ENCODE results near the gene NDUFB10. TPM values are rescaled to one million over a fixed set of nuclear protein-coding genes. Genes with fewer than 3 reads are reported as not detected.

The NDUFB10 gene
- total and polyA plus RNA-seq, 2 experiments from 2014 or later: 291 to 518 TPM

- no peak overlapping the region for H3K4me3 ChIP-seq
- no peak overlapping the region for H3K27ac ChIP-seq
- DNase-seq (ENCODE audit: low read depth in 1 of 2, low spot score in 1 of 2): no peak
- no peaks in the 10 kb centered on the region for H3K9me3 ChIP-seq (ENCODE audit: low read depth)
- no peaks in the 10 kb centered on the region for H3K4me1 ChIP-seq (ENCODE audit: low read depth)
- H3K27me3 ChIP-seq: no peaks in the 10 kb centered on the region
- H3K36me3 ChIP-seq: peaks cover 39% of the 10 kb centered on the region
- TF ChIP-seq, protein P1, sequence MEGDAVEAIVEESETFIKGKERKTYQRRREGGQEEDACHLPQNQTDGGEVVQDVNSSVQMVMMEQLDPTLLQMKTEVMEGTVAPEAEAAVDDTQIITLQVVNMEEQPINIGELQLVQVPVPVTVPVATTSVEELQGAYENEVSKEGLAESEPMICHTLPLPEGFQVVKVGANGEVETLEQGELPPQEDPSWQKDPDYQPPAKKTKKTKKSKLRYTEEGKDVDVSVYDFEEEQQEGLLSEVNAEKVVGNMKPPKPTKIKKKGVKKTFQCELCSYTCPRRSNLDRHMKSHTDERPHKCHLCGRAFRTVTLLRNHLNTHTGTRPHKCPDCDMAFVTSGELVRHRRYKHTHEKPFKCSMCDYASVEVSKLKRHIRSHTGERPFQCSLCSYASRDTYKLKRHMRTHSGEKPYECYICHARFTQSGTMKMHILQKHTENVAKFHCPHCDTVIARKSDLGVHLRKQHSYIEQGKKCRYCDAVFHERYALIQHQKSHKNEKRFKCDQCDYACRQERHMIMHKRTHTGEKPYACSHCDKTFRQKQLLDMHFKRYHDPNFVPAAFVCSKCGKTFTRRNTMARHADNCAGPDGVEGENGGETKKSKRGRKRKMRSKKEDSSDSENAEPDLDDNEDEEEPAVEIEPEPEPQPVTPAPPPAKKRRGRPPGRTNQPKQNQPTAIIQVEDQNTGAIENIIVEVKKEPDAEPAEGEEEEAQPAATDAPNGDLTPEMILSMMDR (IDR thresholded peaks at IDR 0.05; ENCODE audit: low read depth, low read length): no peak
Observed at GRCh38 chr16:1998360-1998835, 39.1 kb downstream of the NDUFB10 start.

- no peak overlapping the region for H3K27ac ChIP-seq
- no peaks in the 10 kb centered on the region for H3K9me3 ChIP-seq (ENCODE audit: low read depth)
- no peak for DNase-seq (ENCODE audit: low read depth in 1 of 2, low spot score in 1 of 2)
- peaks cover 39% of the 10 kb centered on the region for H3K36me3 ChIP-seq
- TF ChIP-seq, protein P1 (IDR thresholded peaks at IDR 0.05; ENCODE audit: low read depth, low read length): no peak
- H3K4me3 ChIP-seq: no peak overlapping the region
- no peaks in the 10 kb centered on the region for H3K27me3 ChIP-seq
- H3K4me1 ChIP-seq (ENCODE audit: low read depth): peaks cover 2% of the 10 kb centered on the region
Observed at GRCh38 chr16:1998852-1999801, 39.8 kb downstream of the NDUFB10 start.

- Histone ChIP-seq H3K27me3 (no peaks in the 10 kb centered on the region), H3K27ac (no peak overlapping the region), H3K9me3 (ENCODE audit: low read depth) (no peaks in the 10 kb centered on the region), H3K36me3 (peaks cover 39% of the 10 kb centered on the region), H3K4me1 (ENCODE audit: low read depth) (peaks cover 10% of the 10 kb centered on the region), H3K4me3 (no peak overlapping the region)
- TF ChIP-seq, protein P1 (IDR thresholded peaks at IDR 0.05; ENCODE audit: low read depth, low read length): no peak
- no peak for DNase-seq (ENCODE audit: low read depth in 1 of 2, low spot score in 1 of 2)
Observed at GRCh38 chr16:1999866-2000514, 40.7 kb downstream of the NDUFB10 start.

DNA sequence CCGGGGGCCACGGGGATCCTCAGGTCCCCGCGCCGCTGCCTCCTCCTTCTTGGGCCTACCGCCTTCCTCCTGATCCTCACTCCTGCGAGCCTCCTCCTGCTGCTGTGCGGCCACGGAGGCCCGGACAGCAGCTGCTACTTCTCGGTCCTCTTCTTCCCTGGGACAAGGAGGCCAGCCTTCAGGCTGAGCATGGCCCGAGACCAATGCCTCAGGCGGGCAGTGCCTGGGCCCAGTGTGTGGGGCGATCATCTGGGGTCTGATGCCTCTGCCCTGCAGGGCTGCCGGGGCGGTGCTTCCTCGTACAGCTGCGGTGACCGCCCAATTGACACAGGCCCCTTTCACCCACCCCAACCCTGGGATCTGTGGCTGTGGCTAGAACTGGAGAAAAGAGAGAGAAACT, 41.7 kb downstream of the NDUFB10 start:
- no peak for DNase-seq (ENCODE audit: low read depth in 1 of 2, low spot score in 1 of 2)
- peaks cover 11% of the 10 kb centered on the region for H3K4me1 ChIP-seq (ENCODE audit: low read depth)
- no peaks in the 10 kb centered on the region for H3K27me3 ChIP-seq
- H3K4me3 ChIP-seq: no peak overlapping the region
- H3K27ac ChIP-seq: no peak overlapping the region
- H3K36me3 ChIP-seq: peaks cover 39% of the 10 kb centered on the region
- no peaks in the 10 kb centered on the region for H3K9me3 ChIP-seq (ENCODE audit: low read depth)
- TF ChIP-seq, protein P1 (IDR thresholded peaks at IDR 0.05; ENCODE audit: low read depth, low read length): no peak

DNA sequence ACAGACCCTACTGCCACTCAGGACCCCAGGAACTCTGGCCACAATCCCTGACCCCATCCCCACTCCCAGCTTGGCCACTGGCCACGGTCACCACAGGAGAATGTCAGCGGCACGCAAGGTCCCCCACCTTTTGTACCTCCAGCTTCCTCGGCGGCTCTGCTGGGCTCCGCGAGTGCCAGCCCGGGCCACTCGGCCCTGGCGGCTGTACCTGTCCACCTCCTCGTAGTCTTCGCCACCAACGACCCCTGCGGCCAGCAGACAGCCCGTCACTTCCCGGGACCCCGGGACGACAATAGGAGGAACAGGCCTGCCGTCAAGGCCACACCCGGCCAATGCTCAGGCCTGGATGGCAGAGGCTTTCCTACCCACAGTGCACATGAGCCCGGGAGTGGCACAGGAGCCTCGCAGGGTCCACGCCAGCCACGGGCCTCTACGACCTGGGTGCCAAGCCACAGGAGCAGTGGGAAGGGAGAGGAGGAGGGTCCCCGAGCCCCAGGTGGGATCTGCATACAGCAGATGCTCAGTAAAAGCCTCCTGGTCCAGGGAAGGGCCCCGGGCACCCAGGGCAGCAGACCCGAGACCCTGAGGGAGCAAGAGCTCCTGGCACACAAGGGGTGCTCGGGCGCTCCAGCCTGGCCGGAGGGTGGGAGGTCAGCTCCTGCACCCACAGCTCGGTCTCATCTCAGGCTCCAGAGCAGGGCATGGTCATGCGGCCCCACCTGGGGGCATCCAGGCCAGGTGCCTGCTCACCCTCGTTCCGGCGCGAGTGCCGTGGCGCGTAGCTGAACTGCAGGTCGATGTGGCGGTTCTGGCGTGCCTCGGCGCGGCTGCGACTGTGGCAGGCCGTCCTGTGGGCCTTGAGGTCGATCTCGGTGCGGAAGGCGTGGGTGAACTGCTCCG, 42.4 kb downstream of the NDUFB10 start:
- Histone ChIP-seq H3K9me3 (ENCODE audit: low read depth) (no peaks in the 10 kb centered on the region), H3K4me3 (no peak overlapping the region), H3K36me3 (peaks cover 39% of the 10 kb centered on the region), H3K27ac (no peak overlapping the region), H3K4me1 (ENCODE audit: low read depth) (peaks cover 11% of the 10 kb centered on the region), H3K27me3 (no peaks in the 10 kb centered on the region)
- no peak for DNase-seq (ENCODE audit: low read depth in 1 of 2, low spot score in 1 of 2)
- TF ChIP-seq, protein P1 (IDR thresholded peaks at IDR 0.05; ENCODE audit: low read depth, low read length): no peak

Measured in cardiac muscle cell (in vitro differentiated cells and primary cell).